HG02840 (cell line): ENCODE results near the gene C1QTNF9B.

Source experiments
- ATAC-seq: cut with Tn5 transposase; IDR thresholded peaks from one replicate; pipeline ENCODE4 v1.9.1; 2021; ENCODE audit warnings: mild to moderate bottlenecking, moderate library complexity, moderate number of reproducible peaks; ENCODE audit not compliant: unreplicated experiment, low FRiP score

C1QTNF9B gene

GRCh38 chr13:23861310-23861709, 36.0 kb downstream of the C1QTNF9B start:
- ATAC-seq = no peak

DNA sequence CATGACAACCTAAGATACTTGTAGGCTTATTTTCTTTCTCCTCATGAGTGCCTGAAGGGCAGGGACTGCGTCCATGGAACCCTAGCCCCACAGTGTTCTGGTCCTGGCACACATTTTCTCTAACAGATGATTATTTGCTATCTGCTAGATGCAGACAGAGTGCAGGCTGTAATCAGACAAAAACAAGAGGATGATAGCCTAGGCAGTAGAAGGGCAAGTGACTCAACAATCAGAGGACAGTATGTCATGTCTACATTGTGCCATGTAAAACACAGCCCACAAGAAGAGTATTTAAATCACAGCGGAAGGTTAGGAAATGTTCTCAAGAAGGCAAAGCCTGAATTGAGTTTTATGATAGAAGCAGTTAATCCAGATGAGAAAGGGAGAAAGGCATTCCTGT, 37.4 kb downstream of the C1QTNF9B start:
- no peak for ATAC-seq

- ATAC-seq = no peak
Observed at GRCh38 chr13:23859455-23859854, 37.8 kb downstream of the C1QTNF9B start.

GRCh38 chr13:23858546-23858945, 38.8 kb downstream of the C1QTNF9B start:
- ATAC-seq = no peak

DNA sequence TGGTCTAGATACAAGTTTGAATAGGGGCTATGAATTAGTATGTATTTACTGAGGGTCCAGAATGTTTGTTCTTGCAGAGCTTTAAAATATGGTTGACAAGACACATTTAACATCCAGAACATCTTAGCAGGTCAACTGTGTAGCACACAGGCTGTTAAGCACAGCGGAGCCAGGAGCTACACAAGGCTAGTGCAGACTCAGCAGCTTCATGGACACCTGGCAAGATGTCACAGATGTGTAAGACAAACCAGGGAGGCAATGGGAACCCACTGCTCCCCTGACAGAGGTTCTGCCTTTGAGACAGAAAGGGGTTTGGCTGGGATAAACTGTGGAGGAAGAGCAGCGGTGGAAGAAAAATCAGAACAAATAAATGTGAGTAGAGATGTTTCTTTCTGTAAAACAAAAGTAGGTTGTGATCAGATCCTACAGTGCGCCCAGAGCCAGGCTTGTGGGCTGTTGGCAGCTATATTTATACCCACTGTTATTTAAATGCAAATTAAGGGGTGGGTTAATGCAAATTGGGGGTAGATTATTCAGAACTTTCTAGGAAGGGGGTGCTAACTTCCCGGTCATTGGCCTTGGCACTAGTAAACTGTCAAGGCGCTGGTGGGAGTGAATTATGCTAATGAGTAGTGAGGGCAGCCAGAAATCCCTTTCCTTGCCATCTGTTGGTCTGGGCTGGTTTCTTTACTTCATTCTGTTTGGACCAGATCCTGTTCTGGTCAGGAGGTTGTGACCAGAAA, 41.1 kb downstream of the C1QTNF9B start:
- ATAC-seq = no peak

GRCh38 chr13:23855360-23855759, 41.9 kb downstream of the C1QTNF9B start:
- ATAC-seq = no peak

DNA sequence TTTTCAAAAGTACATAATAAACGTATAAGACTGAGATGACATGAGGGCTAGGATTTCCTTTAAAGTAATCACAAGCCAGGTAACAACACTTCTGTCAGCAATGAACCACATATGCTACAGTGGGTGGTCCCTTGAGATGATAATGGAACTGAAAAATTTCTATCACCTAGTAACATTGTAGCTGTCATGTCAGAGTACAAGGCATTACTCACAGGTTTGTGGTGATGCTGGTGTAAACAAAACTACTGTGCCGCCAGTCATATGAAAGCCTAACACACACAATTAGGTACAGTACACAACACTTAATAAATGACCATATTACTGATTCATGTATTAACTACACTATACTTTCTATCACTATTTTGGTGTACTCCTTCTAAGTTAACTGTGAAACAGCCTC, 45.0 kb downstream of the C1QTNF9B start:
- no peak for ATAC-seq

GRCh38 chr13:23851106-23851505, 46.2 kb downstream of the C1QTNF9B start:
- ATAC-seq = no peak

DNA sequence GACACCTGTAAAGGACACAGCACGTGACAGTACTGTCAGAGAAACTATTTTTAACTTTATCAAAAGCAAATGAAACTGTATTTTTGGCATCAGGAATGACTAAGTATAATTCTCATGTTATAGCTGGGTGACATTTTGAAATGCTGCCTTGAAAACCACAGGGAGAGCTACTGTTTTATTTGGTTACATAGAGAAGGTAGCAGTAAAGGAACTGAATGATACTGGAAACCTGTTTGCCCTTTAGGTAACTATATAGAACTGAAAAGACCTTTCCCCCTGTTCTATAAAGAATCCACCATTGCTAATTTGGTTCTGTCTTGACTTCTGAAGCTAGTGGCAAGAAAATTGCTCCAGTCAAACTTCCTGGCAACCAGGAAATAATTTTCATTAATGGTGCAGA, 47.2 kb downstream of the C1QTNF9B start:
- no peak for ATAC-seq

GRCh38 chr13:23849670-23850069, 47.6 kb downstream of the C1QTNF9B start:
- ATAC-seq = no peak

DNA sequence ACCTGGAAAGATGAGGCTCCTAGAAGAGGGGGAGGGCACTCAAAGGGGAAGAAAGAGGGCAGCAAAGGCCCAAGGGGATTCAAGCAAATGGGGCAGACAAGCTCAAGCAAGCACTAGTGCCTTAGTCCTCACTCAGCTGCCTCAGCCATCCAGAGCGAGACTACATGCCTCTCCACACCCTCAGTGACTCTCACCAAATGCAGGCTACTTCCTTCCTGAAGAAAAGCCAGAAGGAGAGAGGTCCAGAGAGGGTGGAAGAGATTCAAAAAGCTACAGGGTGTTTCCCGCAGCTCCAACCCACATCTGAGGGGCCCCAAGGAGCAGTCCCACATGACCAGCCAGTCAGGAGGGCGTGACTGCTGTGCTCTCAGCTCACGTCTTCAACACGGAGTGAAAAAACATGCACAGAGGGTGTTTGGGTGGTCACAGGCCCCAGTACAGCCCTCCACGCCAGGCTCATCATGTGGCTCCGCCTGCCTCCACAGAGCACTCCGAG, 48.6 kb downstream of the C1QTNF9B start:
- ATAC-seq = no peak

DNA sequence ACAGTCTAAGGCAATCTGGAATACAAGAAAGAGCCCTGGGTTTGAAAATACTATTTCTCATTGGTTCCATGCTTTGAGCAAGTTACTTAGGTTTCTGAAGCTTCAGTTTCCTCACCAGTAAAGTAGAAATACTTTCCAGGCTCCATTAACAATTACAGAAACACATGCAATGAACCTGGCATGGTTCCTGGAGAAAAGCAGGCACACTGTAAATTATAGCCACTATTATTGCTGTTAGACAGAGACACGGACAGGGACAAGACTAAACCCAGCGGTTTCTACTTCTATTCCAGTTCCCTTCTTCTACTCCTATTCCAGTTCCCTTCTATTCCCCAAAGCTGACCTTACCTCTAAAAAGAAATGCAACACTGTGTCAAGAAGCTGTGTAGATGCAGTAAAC, 49.3 kb downstream of the C1QTNF9B start:
- no peak for ATAC-seq

DNA sequence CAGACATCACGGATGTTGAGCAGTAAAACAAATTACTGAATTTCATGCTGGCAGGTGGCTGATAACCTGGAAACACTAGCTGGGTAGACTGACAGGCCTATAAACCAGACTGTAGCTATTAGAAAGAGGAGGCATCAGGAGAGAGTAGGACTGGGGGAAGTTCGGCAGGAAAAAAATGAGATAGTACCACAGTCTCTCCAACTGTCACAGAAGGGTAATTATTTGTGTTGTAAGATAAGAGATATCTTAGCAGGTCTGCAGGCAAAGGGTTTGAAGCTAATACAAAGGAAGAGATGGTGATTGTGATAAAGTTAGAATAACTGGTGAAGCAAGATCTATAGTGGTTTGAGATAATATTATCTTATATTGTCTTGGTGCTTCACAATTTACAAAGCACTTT, 49.8 kb downstream of the C1QTNF9B start:
- no peak for ATAC-seq

DNA sequence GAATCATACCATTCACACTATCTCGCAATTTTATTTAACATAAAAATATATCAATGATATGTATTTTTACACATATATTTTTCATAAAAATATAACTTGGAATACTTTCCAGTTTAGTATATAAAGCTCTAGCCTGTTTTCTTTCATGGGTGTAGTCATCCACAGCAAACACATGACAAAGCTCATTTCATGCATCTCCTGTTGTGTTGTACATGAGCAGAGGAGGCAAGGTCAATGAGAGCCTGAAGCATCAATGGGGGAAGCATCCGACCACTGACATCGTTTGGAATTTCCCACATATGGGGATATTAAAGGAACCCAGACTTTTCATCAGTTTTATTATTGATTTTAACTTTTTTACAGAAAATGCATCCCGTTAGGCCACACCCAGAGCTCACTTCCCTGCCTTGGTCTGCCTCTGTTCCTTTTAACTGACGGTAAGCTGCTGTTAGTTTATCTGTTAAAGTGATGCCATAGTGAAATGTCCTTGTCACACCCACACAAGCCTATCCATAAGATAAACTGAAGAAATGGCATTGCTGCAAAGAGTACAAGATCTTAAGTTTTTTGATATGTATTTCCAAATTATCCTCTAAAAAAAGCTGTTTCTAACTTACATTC, 52.1 kb downstream of the C1QTNF9B start:
- no peak for ATAC-seq

DNA sequence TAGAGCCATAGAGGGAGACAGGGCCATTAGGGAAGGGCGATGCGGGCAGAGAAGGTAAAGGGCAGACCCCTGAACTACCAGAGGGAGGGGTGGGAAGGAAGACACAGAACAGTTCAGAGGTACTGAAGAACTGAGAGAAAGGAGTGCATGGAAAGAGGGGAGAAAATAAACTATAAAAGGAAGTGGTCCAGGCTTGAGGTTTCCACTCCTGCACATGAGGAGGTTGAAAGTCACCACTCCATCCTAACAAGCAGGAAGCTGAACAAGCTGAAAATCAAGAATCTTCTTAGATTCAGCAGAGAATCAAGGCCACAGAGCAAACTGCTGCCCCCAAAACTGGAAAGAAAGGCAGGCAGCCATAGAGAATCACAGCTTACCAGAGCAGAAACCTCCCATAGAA, 53.2 kb downstream of the C1QTNF9B start:
- ATAC-seq = no peak

- ATAC-seq = no peak
Observed at GRCh38 chr13:23843436-23843835, 53.9 kb downstream of the C1QTNF9B start.

GRCh38 chr13:23842406-23842805, 54.9 kb downstream of the C1QTNF9B start:
- ATAC-seq = no peak
